ENCODE measurements around the gene NHLH1. TPM values are rescaled to one million over a fixed set of nuclear protein-coding genes. Genes with fewer than 3 reads are reported as not detected.
A peak's percentile ranks its signal among the peaks of the same experiment; 100 is the strongest.

Gene NHLH1
- total RNA-seq, 1 experiment from 2014 or later = 0.12 TPM

- Mint-ChIP-seq H3K36me3 (ENCODE audit: insufficient read depth, unreplicated experiment) (peaks cover 63% of the 10 kb centered on the region), H3K9me3 (ENCODE audit: unreplicated experiment) (no peaks in the 10 kb centered on the region), H3K27ac (ENCODE audit: low read depth, unreplicated experiment) (peak within 1 kb of the TSS; percentile 99), H3K4me3 (ENCODE audit: unreplicated experiment) (peak within 1 kb of the TSS; percentile 87), H3K27me3 (ENCODE audit: insufficient read depth, unreplicated experiment) (no peaks in the 10 kb centered on the region), H3K4me1 (ENCODE audit: insufficient read depth, unreplicated experiment) (peaks cover 29% of the 10 kb centered on the region)
- peak; percentile 98 for DNase-seq (ENCODE audit: unreplicated experiment)
- ChIA-PET POLR2A (interaction anchor here (0.6 to 2.6 kb wide), 14 partner anchors 10 to 809 kb away, joined by 3 to 18 read pairs (median 6); partner anchors contain the start of genes DCAF8 and PEX19), CTCF (interaction anchor here (0.6 to 4.9 kb wide), 11 partner anchors 10 to 183 kb away, joined by 3 to 47 read pairs (median 3); no protein-coding TSS in a partner anchor)
- no peak for TF ChIP-seq CTCF (IDR thresholded peaks at IDR 0.05; ENCODE audit: unreplicated experiment)
- intact Hi-C loops (cut with micrococcal nuclease) = loop anchor here (10.0 kb wide), 2 partner anchors 262 to 742 kb away; partner anchors contain the start of gene NECTIN4
- no TSS peak for BruUV-seq (replicated peaks)
Observed at GRCh38 chr1:160342953-160343869, 23.7 kb upstream of the NHLH1 start, which contains the start of the genes COPA and NCSTN. COPA (minus strand) TSS chr1:160343250; CDS start chr1:160343170, 80 bp downstream. NCSTN (plus strand) TSS chr1:160343383; CDS start chr1:160343397, 14 bp downstream.

DNA sequence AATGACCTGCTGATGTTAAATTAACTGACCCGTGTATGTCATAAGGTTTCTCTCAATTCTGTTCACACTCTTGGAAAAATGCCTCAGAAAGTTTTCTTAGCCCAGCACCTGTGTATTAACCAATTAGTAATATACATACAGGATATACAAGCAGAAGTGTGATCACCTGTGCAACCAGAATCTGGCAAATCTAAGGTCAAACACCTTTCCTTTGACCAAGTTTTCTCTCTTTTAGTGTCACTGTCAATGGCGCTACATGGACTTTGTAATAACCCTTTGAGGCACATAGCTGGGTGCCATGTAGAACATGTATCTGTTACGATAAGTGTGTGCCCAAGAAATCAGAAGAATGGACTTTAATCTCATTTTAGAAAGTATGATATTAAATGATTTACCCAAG is 22.6 kb upstream of the NHLH1 start:
- H3K4me1 Mint-ChIP-seq (ENCODE audit: insufficient read depth, unreplicated experiment) = peaks cover 23% of the 10 kb centered on the region
- peak overlapping the region; percentile 99 for H3K27ac Mint-ChIP-seq (ENCODE audit: low read depth, unreplicated experiment)
- H3K9me3 Mint-ChIP-seq (ENCODE audit: unreplicated experiment) = no peaks in the 10 kb centered on the region
- H3K4me3 Mint-ChIP-seq (ENCODE audit: unreplicated experiment) = peak overlapping the region; percentile 87
- BruUV-seq (replicated peaks) = no TSS peak
- ChIA-PET CTCF (interaction anchor here (0.7 to 4.9 kb wide), 7 partner anchors 10 to 151 kb away, joined by 3 to 47 read pairs (median 5); no protein-coding TSS in a partner anchor), POLR2A (interaction anchor here (0.6 to 2.6 kb wide), 15 partner anchors 9 to 327 kb away, joined by 3 to 18 read pairs (median 5); partner anchors contain the start of genes DCAF8 and PEX19)
- TF ChIP-seq CTCF (IDR thresholded peaks at IDR 0.05; ENCODE audit: unreplicated experiment) = no peak
- H3K36me3 Mint-ChIP-seq (ENCODE audit: insufficient read depth, unreplicated experiment) = peaks cover 62% of the 10 kb centered on the region
- H3K27me3 Mint-ChIP-seq (ENCODE audit: insufficient read depth, unreplicated experiment) = no peaks in the 10 kb centered on the region
- intact Hi-C loops (cut with micrococcal nuclease) = loop anchor here (10.0 kb wide), 2 partner anchors 261 to 741 kb away; partner anchors contain the start of gene NECTIN4
- DNase-seq (ENCODE audit: unreplicated experiment) = no peak

GRCh38 chr1:160344936-160345335 is 21.9 kb upstream of the NHLH1 start:
- ChIA-PET POLR2A (interaction anchor here (0.6 to 2.6 kb wide), 14 partner anchors 8 to 328 kb away, joined by 3 to 18 read pairs (median 6); partner anchors contain the start of genes DCAF8 and PEX19), CTCF (interaction anchor here (0.5 to 4.9 kb wide), 13 partner anchors 10 to 423 kb away, joined by 3 to 47 read pairs (median 3); no protein-coding TSS in a partner anchor)
- Mint-ChIP-seq H3K27ac (ENCODE audit: low read depth, unreplicated experiment) (no peak overlapping the region), H3K4me3 (ENCODE audit: unreplicated experiment) (no peak overlapping the region), H3K27me3 (ENCODE audit: insufficient read depth, unreplicated experiment) (no peaks in the 10 kb centered on the region), H3K4me1 (ENCODE audit: insufficient read depth, unreplicated experiment) (peaks cover 16% of the 10 kb centered on the region), H3K36me3 (ENCODE audit: insufficient read depth, unreplicated experiment) (peaks cover 57% of the 10 kb centered on the region), H3K9me3 (ENCODE audit: unreplicated experiment) (no peaks in the 10 kb centered on the region)
- no peak for TF ChIP-seq CTCF (IDR thresholded peaks at IDR 0.05; ENCODE audit: unreplicated experiment)
- intact Hi-C loops (cut with micrococcal nuclease) = loop anchor here (10.0 kb wide), 2 partner anchors 260 to 740 kb away; partner anchors contain the start of gene NECTIN4
- BruUV-seq (replicated peaks) = no TSS peak
- no peak for DNase-seq (ENCODE audit: unreplicated experiment)

Measured in MCF 10A (cell line).